ENCODE results near the gene OR6S1.

- TF ChIP-seq ATF1 (CRISPR knock-in tag; IDR thresholded peaks at IDR 0.05) (no peak), MLX (CRISPR knock-in tag; IDR thresholded peaks at IDR 0.05) (no peak), CTCF (IDR thresholded peaks at IDR 0.05) (no peak), ESRRA (CRISPR knock-in tag; IDR thresholded peaks at IDR 0.05; ENCODE audit: borderline replicate concordance) (no peak), NFE2L1 (CRISPR knock-in tag; IDR thresholded peaks at IDR 0.05) (no peak), TCF7 (CRISPR knock-in tag; IDR thresholded peaks at IDR 0.05; ENCODE audit: low read depth) (no peak), MAX (CRISPR knock-in tag; IDR thresholded peaks at IDR 0.05) (no peak), PREB (CRISPR knock-in tag; IDR thresholded peaks at IDR 0.05; ENCODE audit: borderline replicate concordance) (no peak), MYBL2 (CRISPR knock-in tag; IDR thresholded peaks at IDR 0.05) (no peak), NR3C1 (CRISPR knock-in tag; conservative IDR thresholded peaks at IDR 0.05; ENCODE audit: low read depth) (no peak), ZNF396 (CRISPR knock-in tag; IDR thresholded peaks at IDR 0.05; ENCODE audit: borderline replicate concordance) (no peak), ZNF121 (CRISPR knock-in tag; IDR thresholded peaks at IDR 0.05) (no peak)
Observed at GRCh38 chr14:20612403-20612802, 29.1 kb downstream of the OR6S1 start.
